Gastrocnemius medialis (tissue), 4 donors: Measurements from ENCODE around the gene GFRA1. TPM values are rescaled to one million over a fixed set of nuclear protein-coding genes. Genes with fewer than 3 reads are reported as not detected.

Experiments
- ATAC-seq, 2 donors: fragments of 150-250 bp; one replicate each; pipeline ENCODE4 v1.9.1; 2016
- DNase-seq, 2 donors: peaks; one replicate each; pipeline ENCODE4 v3.0.0-alpha.2; 2019
- H3K27ac ChIP-seq, 4 donors: fragments of 200-600 bp; sonication (generic); 1 replicate in 1 of 4; 2 replicates in 3 of 4; pipeline ENCODE4 v1.5.1; 2016 to 2018; ENCODE audit warnings: mild to moderate bottlenecking in 2 of 4, moderate library complexity in 1 of 4
- H3K27me3 ChIP-seq, 3 donors: fragments of 200-600 bp; sonication (generic) in 2 of 3; 1 replicate in 1 of 3; 2 replicates in 2 of 3; pipeline versions ENCODE4 v1.5.1 to v1.6.0; 2016 to 2019; ENCODE audit warnings: mild to moderate bottlenecking in 1 of 3, moderate library complexity in 1 of 3
- H3K36me3 ChIP-seq, 2 donors: fragments of 200-600 bp; sonication (generic) in 1 of 2; one replicate each; pipeline ENCODE4 v1.5.1; 2017 to 2018
- H3K4me1 ChIP-seq, 2 donors: fragments of 200-600 bp; sonication (generic) in 1 of 2; one replicate each; pipeline ENCODE4 v1.5.1; 2016 to 2017; ENCODE audit warnings: mild to moderate bottlenecking in 2 of 2
- H3K4me3 ChIP-seq, 4 donors: fragments of 200-600 bp; sonication (generic) in 3 of 4; 1 replicate in 1 of 4; 2 replicates in 3 of 4; pipeline ENCODE4 v1.5.1; 2016 to 2019; ENCODE audit warnings: mild to moderate bottlenecking in 2 of 4
- H3K9me3 ChIP-seq, 3 donors: fragments of 200-600 bp; sonication (generic) in 2 of 3; 1 replicate in 1 of 3; 2 replicates in 2 of 3; pipeline ENCODE4 v1.5.1; 2016 to 2019
- POLR2A ChIP-seq, 2 donors: fragments of 450-650 bp; IDR thresholded peaks; one replicate each; pipeline ENCODE4 v1.6.1; 2017; ENCODE audit warnings: antibody characterized with exemption in 2 of 2, mild to moderate bottlenecking in 2 of 2, moderate library complexity in 2 of 2
- in situ Hi-C, 4 donors: fragments of 200-750 bp; cut with MboI; loops; one replicate each; pipeline versions ENCODE4 v1.15.0 to v1.8.0; 2017; ENCODE audit warnings: low sequenced_read_pairs in 4 of 4
- intact Hi-C: fragments of 100-400 bp; cut with DNase I; formaldehyde crosslinking; loops from one replicate; pipeline ENCODE4 v1.15.1; 2023; ENCODE audit warnings: low total_unique reads
- total RNA-seq, 4 donors: library from RNA; depleted of rRNA; stranded (reverse); fragments of >200 nt; gene quantifications; one replicate each; pipeline versions ENCODE4 v1.1.0 to v1.2.3, GENCODE V29; 2016
- TF ChIP-seq, protein P1 (sequence below), 5 experiments: fragments of 450-650 bp in 3 of 5; fragments of 200-600 bp in 2 of 5; sonication (generic) in 2 of 5; IDR thresholded peaks in 4 of 5; conservative IDR thresholded peaks in 1 of 5; 1 replicate in 4 of 5; 2 replicates in 1 of 5; pipeline ENCODE4 v1.5.1; 2016 to 2019; ENCODE audit warnings: antibody characterized with exemption in 5 of 5, mild to moderate bottlenecking in 3 of 5, moderate library complexity in 3 of 5

The GFRA1 gene
- total RNA-seq, 4 donors from 2014 or later: 21.2 to 34.2 (median 25.2) TPM

DNA sequence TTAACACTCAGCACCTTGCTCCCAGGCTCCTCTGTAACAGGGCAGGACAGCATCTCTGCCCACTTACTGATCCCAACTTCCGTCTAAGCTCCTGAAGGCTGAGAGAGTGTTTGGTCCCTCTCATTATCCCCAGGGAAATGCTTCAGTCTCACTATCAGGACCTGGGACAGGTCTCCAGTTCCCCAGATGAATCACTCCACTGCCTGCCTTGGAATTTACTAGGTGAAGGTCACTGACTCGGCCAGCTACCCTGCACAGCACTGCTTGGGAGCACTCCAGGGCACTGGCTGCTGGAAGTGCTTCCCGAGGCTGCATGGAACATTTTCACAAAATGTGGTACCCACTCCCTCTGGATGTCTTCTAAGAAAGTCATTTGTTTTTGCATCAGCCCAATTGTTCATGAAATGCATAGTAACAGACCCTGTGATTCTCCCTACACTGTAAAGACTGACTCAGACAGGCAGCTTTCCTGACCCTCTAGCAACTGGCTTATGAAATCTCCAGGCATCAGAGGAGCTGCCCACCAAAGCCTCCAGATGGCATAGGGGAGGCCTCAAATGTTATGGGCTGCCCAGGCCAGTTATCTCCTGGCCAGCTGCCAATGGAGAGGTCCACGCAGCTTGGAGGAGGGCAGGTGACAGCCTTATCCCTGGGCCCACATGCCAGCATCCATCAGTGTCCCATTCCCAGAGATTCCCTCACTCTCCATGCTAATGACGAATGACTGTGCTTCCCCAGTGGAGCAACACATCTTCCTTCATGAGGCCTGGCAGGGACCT lies 89.1 kb downstream of the GFRA1 start:
- no peak for ATAC-seq
- intact Hi-C loops: no loop called here
- H3K9me3 ChIP-seq: no peaks in the 10 kb centered on the region
- in situ Hi-C loops: no loop called here
- no peaks in the 10 kb centered on the region for H3K36me3 ChIP-seq
- no peak overlapping the region for H3K27ac ChIP-seq
- H3K4me1 ChIP-seq: no peaks in the 10 kb centered on the region
- DNase-seq: no peak
- TF ChIP-seq POLR2A (IDR thresholded peaks at IDR 0.05): no peak
- TF ChIP-seq, protein P1, sequence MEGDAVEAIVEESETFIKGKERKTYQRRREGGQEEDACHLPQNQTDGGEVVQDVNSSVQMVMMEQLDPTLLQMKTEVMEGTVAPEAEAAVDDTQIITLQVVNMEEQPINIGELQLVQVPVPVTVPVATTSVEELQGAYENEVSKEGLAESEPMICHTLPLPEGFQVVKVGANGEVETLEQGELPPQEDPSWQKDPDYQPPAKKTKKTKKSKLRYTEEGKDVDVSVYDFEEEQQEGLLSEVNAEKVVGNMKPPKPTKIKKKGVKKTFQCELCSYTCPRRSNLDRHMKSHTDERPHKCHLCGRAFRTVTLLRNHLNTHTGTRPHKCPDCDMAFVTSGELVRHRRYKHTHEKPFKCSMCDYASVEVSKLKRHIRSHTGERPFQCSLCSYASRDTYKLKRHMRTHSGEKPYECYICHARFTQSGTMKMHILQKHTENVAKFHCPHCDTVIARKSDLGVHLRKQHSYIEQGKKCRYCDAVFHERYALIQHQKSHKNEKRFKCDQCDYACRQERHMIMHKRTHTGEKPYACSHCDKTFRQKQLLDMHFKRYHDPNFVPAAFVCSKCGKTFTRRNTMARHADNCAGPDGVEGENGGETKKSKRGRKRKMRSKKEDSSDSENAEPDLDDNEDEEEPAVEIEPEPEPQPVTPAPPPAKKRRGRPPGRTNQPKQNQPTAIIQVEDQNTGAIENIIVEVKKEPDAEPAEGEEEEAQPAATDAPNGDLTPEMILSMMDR (IDR thresholded peaks at IDR 0.05 in 4 of 5, conservative IDR thresholded peaks at IDR 0.05 in 1 of 5): no peak
- no peak overlapping the region for H3K4me3 ChIP-seq
- no peaks in the 10 kb centered on the region for H3K27me3 ChIP-seq

DNA sequence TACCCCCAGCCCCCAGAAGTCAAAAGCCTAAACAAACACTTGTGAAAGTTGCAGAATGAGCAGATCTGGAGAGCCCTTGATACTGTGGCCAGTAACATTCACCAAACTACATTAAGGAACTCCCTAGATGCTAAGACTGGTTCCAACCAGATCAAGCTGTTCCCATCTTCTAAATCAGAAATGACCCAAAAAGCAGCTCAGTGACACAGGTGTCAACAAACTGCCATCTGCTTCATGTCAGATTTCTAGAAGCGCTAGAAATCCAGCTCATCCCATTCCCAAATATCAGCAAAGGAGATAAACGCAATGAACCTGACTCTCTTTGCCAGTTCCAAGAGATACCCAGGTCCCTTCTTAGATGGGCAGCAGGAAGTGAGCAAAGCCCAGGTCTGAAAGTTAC lies 90.6 kb downstream of the GFRA1 start:
- in situ Hi-C loops (no loop called here), intact Hi-C loops (no loop called here)
- Histone ChIP-seq H3K9me3 (no peaks in the 10 kb centered on the region), H3K27ac (no peak overlapping the region), H3K4me1 (peaks cover 0 to 3% of the 10 kb centered on the region in 2 donors), H3K27me3 (no peaks in the 10 kb centered on the region), H3K36me3 (no peaks in the 10 kb centered on the region), H3K4me3 (no peak overlapping the region)
- TF ChIP-seq, protein P1 (IDR thresholded peaks at IDR 0.05 in 4 of 5, conservative IDR thresholded peaks at IDR 0.05 in 1 of 5): no peak
- no peak for TF ChIP-seq POLR2A (IDR thresholded peaks at IDR 0.05)
- ATAC-seq (no peak), DNase-seq (no peak)

DNA sequence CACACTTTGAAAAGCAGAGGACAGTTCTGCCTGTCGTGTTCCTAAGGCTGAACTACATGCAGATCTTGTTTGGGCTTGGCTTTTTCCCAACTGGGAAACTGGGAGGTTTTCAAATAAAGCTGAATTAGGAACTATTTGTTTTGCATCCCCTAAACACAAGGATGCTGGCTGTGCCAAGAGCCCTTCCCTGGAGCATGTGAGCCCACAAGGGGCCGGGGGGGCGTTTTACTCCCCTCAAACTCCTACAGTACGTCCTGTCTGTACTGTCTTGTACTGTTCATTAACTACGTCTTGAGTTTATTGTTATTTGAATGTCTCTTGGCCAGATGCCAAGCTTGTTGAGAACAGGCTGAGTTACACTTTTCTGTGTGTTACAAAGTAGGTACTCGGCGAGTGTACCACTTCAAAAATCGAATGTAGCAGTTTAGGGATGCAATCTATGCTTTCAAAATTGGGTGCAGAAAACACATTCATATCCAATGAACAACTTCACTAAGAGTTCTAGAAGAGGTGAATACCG lies 94.9 kb downstream of the GFRA1 start:
- H3K36me3 ChIP-seq: no peaks in the 10 kb centered on the region
- no peak for ATAC-seq
- no peak for TF ChIP-seq POLR2A (IDR thresholded peaks at IDR 0.05)
- TF ChIP-seq, protein P1 (IDR thresholded peaks at IDR 0.05 in 4 of 5, conservative IDR thresholded peaks at IDR 0.05 in 1 of 5): no peak
- no peak overlapping the region for H3K4me3 ChIP-seq
- H3K9me3 ChIP-seq: no peaks in the 10 kb centered on the region
- no peaks in the 10 kb centered on the region for H3K27me3 ChIP-seq
- no peak overlapping the region for H3K27ac ChIP-seq
- in situ Hi-C loops: no loop called here
- H3K4me1 ChIP-seq: peaks cover 0 to 4% of the 10 kb centered on the region in 2 donors
- no peak for DNase-seq
- intact Hi-C loops: no loop called here

DNA sequence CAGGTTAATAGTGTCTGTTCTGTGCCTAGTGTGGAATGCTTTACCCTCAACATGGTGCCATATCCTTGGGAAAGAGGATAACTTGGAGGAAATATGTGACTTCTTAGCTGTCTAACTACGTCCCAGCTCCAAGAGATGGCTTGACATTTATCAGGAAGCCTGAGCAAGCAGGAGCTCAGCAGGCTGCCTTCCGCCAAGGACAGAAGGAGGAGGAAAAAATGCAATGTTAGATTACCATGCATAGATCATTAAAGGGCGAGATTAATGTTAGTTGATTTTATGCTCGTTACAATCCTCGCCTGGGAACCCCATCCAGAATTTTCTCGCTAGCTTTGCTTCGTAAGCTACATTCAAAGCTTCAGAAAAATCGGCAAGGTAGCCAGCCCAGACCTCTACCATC lies 97.8 kb downstream of the GFRA1 start:
- intact Hi-C loops (no loop called here), in situ Hi-C loops (no loop called here)
- Histone ChIP-seq H3K9me3 (no peaks in the 10 kb centered on the region), H3K27ac (no peak overlapping the region), H3K36me3 (no peaks in the 10 kb centered on the region), H3K4me1 (peaks cover 0 to 4% of the 10 kb centered on the region in 2 donors), H3K4me3 (no peak overlapping the region), H3K27me3 (no peaks in the 10 kb centered on the region)
- no peak for DNase-seq
- ATAC-seq: no peak
- no peak for TF ChIP-seq POLR2A (IDR thresholded peaks at IDR 0.05)
- TF ChIP-seq, protein P1 (IDR thresholded peaks at IDR 0.05 in 4 of 5, conservative IDR thresholded peaks at IDR 0.05 in 1 of 5): no peak
